GM18868 (cell line): ENCODE data around the gene AXIN2.
"Not testable (repeated sequence)": the region's sequence is repeated elsewhere in the genome, so short reads cannot be mapped to it uniquely, and the experiment has no call there.

Experiments used
- ATAC-seq: cut with Tn5 transposase; IDR thresholded peaks from one replicate; pipeline ENCODE4 v1.9.1; 2021; ENCODE audit warnings: mild to moderate bottlenecking, moderate library complexity; ENCODE audit not compliant: unreplicated experiment

Gene AXIN2

GRCh38 chr17:65487161-65487560, 74.3 kb downstream of the AXIN2 start:
- ATAC-seq: no peak

GRCh38 chr17:65485388-65486299, 75.8 kb downstream of the AXIN2 start:
- ATAC-seq: no peak

GRCh38 chr17:65484405-65484804, 77.0 kb downstream of the AXIN2 start:
- ATAC-seq: not testable (repeated sequence)

GRCh38 chr17:65483438-65483837, 78.0 kb downstream of the AXIN2 start:
- no peak for ATAC-seq

- no peak for ATAC-seq
Observed at GRCh38 chr17:65482201-65482600, 79.2 kb downstream of the AXIN2 start.

- ATAC-seq: no peak
Observed at GRCh38 chr17:65479282-65479681, 82.2 kb downstream of the AXIN2 start.
